Fibroblast of mammary gland (primary cell): ENCODE measurements around the gene EPG5.
"Not testable (repeated sequence)": the region's sequence is repeated elsewhere in the genome, so short reads cannot be mapped to it uniquely, and the experiment has no call there.

Experiments
- DNase-seq: peaks from one replicate; pipeline ENCODE4 v3.0.0-alpha.2; 2010; ENCODE audit warnings: low read depth
- H3K4me3 ChIP-seq: 2 replicates; pipeline ENCODE4 v1.5.1; 2011; ENCODE audit warnings: low read depth, mild to moderate bottlenecking, low read length, moderate library complexity; ENCODE audit not compliant: control insufficient read depth
- CTCF ChIP-seq: conservative IDR thresholded peaks from 2 replicates; pipeline ENCODE4 v1.5.1; 2011; ENCODE audit warnings: low read depth, low read length, inconsistent platforms; ENCODE audit not compliant: control insufficient read depth, insufficient read depth

Gene EPG5

GRCh38 chr18:45995461-45995860 lies 28.3 kb upstream of the EPG5 start:
- no peak for TF ChIP-seq CTCF
- H3K4me3 ChIP-seq = no peak overlapping the region
- no peak for DNase-seq

GRCh38 chr18:45993438-45993837 lies 26.3 kb upstream of the EPG5 start:
- no peak for TF ChIP-seq CTCF
- DNase-seq = peak; percentile 79
- H3K4me3 ChIP-seq = no peak overlapping the region

- H3K4me3 ChIP-seq = not testable (repeated sequence)
- DNase-seq = peak; percentile 18
These were observed 25.4 kb upstream of the EPG5 start for GRCh38 chr18:45992527-45992926.

GRCh38 chr18:45991788-45992187 lies 24.7 kb upstream of the EPG5 start:
- no peak overlapping the region for H3K4me3 ChIP-seq
- DNase-seq = no peak
- TF ChIP-seq CTCF = no peak

- no peak for TF ChIP-seq CTCF
- no peak overlapping the region for H3K4me3 ChIP-seq
- DNase-seq = no peak
These were observed 17.6 kb upstream of the EPG5 start for GRCh38 chr18:45984546-45985235.

- no peak for DNase-seq
- no peak overlapping the region for H3K4me3 ChIP-seq
- TF ChIP-seq CTCF = no peak
These were observed 14.7 kb upstream of the EPG5 start for GRCh38 chr18:45981821-45982220.

GRCh38 chr18:45980229-45980628 lies 13.1 kb upstream of the EPG5 start:
- no peak for DNase-seq
- TF ChIP-seq CTCF = no peak
- no peak overlapping the region for H3K4me3 ChIP-seq
